T-helper 1 cell treated with Interleukin-12 subunit alpha and Interleukin-12 subunit beta and Interleukin-4 antibody, amounts not matched to agents 30 ng/mL and 1 ng/mL, for 36 hours (primary cell): ENCODE data around the gene UBAC1. TPM values are rescaled to one million over a fixed set of nuclear protein-coding genes. Genes with fewer than 3 reads are reported as not detected.

Source experiments
- intact Hi-C: fragments of 100-400 bp; cut with micrococcal nuclease; formaldehyde crosslinking; loops from one replicate; pipeline ENCODE4 v1.15.1; 2024
- total RNA-seq: library from RNA; stranded (reverse); gene quantifications from 2 replicates; pipeline ENCODE4 v1.2.3, GENCODE V29; 2022

UBAC1 gene
- total RNA-seq: 33.4 and 35.9 TPM in 2 replicates

- intact Hi-C loops: loop anchor here (10.0 kb wide), 3 partner anchors 284 to 1796 kb away; partner anchors contain the start of genes QSOX2, RNU6ATAC and SNAPC4
Observed at GRCh38 chr9:135961277-135961715, at the start of gene UBAC1. Gene UBAC1 (minus strand): TSS chr9:135961373. CDS start chr9:135961162, 211 bp downstream.

- intact Hi-C loops: no loop called here
Observed at GRCh38 chr9:136010615-136011361, 49.6 kb upstream of the UBAC1 start.

GRCh38 chr9:136010176-136010575, 49.0 kb upstream of the UBAC1 start:
- intact Hi-C loops: no loop called here

GRCh38 chr9:136009516-136009915, 48.3 kb upstream of the UBAC1 start:
- intact Hi-C loops: no loop called here

GRCh38 chr9:136008693-136008997, 47.5 kb upstream of the UBAC1 start:
- intact Hi-C loops: no loop called here

- intact Hi-C loops: no loop called here
Observed at GRCh38 chr9:136007934-136008692, 46.9 kb upstream of the UBAC1 start.

GRCh38 chr9:136007276-136007933, 46.2 kb upstream of the UBAC1 start:
- intact Hi-C loops: no loop called here

- intact Hi-C loops: no loop called here
Observed at GRCh38 chr9:136006169-136006568, 45.0 kb upstream of the UBAC1 start.

- intact Hi-C loops: no loop called here
Observed at GRCh38 chr9:136004712-136005111, 43.5 kb upstream of the UBAC1 start.

GRCh38 chr9:136004219-136004618, 43.0 kb upstream of the UBAC1 start:
- intact Hi-C loops: no loop called here

GRCh38 chr9:136003411-136004218, 42.4 kb upstream of the UBAC1 start:
- intact Hi-C loops: no loop called here

- intact Hi-C loops: no loop called here
Observed at GRCh38 chr9:136002881-136003280, 41.7 kb upstream of the UBAC1 start.

- intact Hi-C loops: no loop called here
Observed at GRCh38 chr9:136002215-136002614, 41.0 kb upstream of the UBAC1 start.

GRCh38 chr9:136001231-136001630, 40.1 kb upstream of the UBAC1 start:
- intact Hi-C loops: no loop called here

GRCh38 chr9:135998410-135999071, 37.4 kb upstream of the UBAC1 start:
- intact Hi-C loops: no loop called here

GRCh38 chr9:135998016-135998380, 36.8 kb upstream of the UBAC1 start:
- intact Hi-C loops: no loop called here

- intact Hi-C loops: no loop called here
Observed at GRCh38 chr9:135997090-135998015, 36.2 kb upstream of the UBAC1 start.

GRCh38 chr9:135995816-135996215, 34.6 kb upstream of the UBAC1 start:
- intact Hi-C loops: no loop called here

- intact Hi-C loops: no loop called here
Observed at GRCh38 chr9:135994501-135995192, 33.5 kb upstream of the UBAC1 start.
